Calu3 (cell line): ENCODE results near the gene SPDYA. TPM values are rescaled to one million over a fixed set of nuclear protein-coding genes. Genes with fewer than 3 reads are reported as not detected.

Source experiments
- BruUV-seq: library from RNA; stranded (reverse); fragments of 400-500 nt; replicated peaks from 2 replicates; lab custom pipeline; 2021; lab: Mats Ljungman, UMichigan
- CTCF ChIA-PET: fragments of 300-600 bp; sonication (Branson Sonifier 250); formaldehyde crosslinking; loops from one replicate; lab custom pipeline; 2022; ENCODE audit warnings: antibody characterized with exemption; lab: Charles Lee
- DNase-seq: peaks from one replicate; pipeline ENCODE4 v3.0.0; 2022
- H3K27ac Mint-ChIP-seq: one replicate; pipeline ENCODE4 v1.8.0; 2022; ENCODE audit warnings: mixed read lengths; ENCODE audit not compliant: unreplicated experiment
- H3K27me3 Mint-ChIP-seq: one replicate; pipeline ENCODE4 v1.8.0; 2022; ENCODE audit warnings: mixed read lengths; ENCODE audit not compliant: unreplicated experiment
- H3K36me3 Mint-ChIP-seq: one replicate; pipeline ENCODE4 v1.8.0; 2022; ENCODE audit warnings: mild to moderate bottlenecking, moderate library complexity, mixed read lengths; ENCODE audit not compliant: insufficient read depth, unreplicated experiment
- H3K4me1 Mint-ChIP-seq: one replicate; pipeline ENCODE4 v1.8.0; 2022; ENCODE audit warnings: mild to moderate bottlenecking, low read depth, mixed read lengths; ENCODE audit not compliant: unreplicated experiment
- H3K4me3 Mint-ChIP-seq: one replicate; pipeline ENCODE4 v1.8.0; 2022; ENCODE audit warnings: mild to moderate bottlenecking, low read depth, moderate library complexity, mixed read lengths; ENCODE audit not compliant: unreplicated experiment
- H3K9me3 Mint-ChIP-seq: one replicate; pipeline ENCODE4 v1.8.0; 2022; ENCODE audit warnings: low read depth, mixed read lengths; ENCODE audit not compliant: unreplicated experiment
- intact Hi-C: fragments of 100-400 bp; cut with micrococcal nuclease; formaldehyde crosslinking; loops from one replicate; pipeline ENCODE4 v1.10.0; 2022; ENCODE audit not compliant: unreplicated experiment
- total RNA-seq: library from RNA; stranded (reverse); gene quantifications from 2 replicates; pipeline ENCODE4 v1.2.3, GENCODE V29; 2022
- TF ChIP-seq, protein P1 (sequence below): fragments of 200-600 bp; IDR thresholded peaks from one replicate; pipeline ENCODE4 v1.8.0; 2022; ENCODE audit warnings: antibody characterized with exemption; ENCODE audit not compliant: unreplicated experiment

The SPDYA gene
- total RNA-seq, 1 experiment from 2014 or later = 2.0 TPM

DNA sequence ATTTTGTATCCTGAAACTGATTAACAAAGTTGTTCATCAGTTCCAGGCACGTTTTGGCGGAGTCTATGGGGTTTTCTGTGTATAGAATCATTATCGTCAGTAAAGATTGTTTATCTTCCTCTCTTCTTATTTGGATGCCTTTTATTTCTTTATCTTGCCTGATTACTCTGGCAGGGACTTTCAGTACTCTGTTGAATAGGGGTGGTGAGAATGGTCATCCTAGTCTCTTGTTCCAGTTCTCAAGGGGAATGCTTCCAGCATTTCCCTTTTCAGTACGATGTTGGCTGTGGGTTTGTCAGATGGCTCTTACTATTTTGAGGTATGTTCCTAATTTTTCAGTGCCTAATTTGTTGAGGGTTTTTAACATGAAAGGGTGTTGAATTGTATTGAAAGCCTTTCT is 14.0 kb upstream of the SPDYA start:
- intact Hi-C loops = no loop called here
- TF ChIP-seq, protein P1, sequence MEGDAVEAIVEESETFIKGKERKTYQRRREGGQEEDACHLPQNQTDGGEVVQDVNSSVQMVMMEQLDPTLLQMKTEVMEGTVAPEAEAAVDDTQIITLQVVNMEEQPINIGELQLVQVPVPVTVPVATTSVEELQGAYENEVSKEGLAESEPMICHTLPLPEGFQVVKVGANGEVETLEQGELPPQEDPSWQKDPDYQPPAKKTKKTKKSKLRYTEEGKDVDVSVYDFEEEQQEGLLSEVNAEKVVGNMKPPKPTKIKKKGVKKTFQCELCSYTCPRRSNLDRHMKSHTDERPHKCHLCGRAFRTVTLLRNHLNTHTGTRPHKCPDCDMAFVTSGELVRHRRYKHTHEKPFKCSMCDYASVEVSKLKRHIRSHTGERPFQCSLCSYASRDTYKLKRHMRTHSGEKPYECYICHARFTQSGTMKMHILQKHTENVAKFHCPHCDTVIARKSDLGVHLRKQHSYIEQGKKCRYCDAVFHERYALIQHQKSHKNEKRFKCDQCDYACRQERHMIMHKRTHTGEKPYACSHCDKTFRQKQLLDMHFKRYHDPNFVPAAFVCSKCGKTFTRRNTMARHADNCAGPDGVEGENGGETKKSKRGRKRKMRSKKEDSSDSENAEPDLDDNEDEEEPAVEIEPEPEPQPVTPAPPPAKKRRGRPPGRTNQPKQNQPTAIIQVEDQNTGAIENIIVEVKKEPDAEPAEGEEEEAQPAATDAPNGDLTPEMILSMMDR = no peak
- no peak for DNase-seq
- no TSS peak for BruUV-seq
- peaks cover 3% of the 10 kb centered on the region for H3K9me3 Mint-ChIP-seq
- no peak overlapping the region for H3K4me3 Mint-ChIP-seq
- no peaks in the 10 kb centered on the region for H3K27me3 Mint-ChIP-seq
- H3K4me1 Mint-ChIP-seq = peaks cover 20% of the 10 kb centered on the region
- CTCF ChIA-PET = no interaction called here
- H3K27ac Mint-ChIP-seq = no peak overlapping the region
- H3K36me3 Mint-ChIP-seq = peaks cover 61% of the 10 kb centered on the region

DNA sequence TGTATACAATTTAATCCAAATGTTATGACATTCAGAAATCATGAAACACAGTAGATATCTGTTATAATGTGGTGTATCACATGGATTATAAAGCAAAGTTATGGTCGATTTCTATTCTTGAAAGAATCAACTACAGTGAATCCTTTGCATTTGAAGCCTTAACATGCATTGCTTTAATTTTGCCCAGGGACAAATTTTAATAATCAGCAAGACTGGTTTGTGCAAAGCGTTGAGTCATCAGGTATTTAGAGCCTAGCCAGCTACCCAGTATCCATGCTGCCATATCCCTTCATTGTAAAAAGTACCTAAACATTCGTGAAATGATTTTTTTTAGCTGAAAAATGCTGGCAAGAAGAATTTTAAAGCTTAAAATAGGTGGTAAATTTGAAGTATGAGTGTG is 8.9 kb upstream of the SPDYA start:
- Mint-ChIP-seq H3K27ac (no peak overlapping the region), H3K9me3 (no peaks in the 10 kb centered on the region), H3K4me3 (no peak overlapping the region), H3K36me3 (peaks cover 46% of the 10 kb centered on the region), H3K27me3 (no peaks in the 10 kb centered on the region), H3K4me1 (peaks cover 9% of the 10 kb centered on the region)
- no peak for DNase-seq
- no TSS peak for BruUV-seq
- intact Hi-C loops = no loop called here
- TF ChIP-seq, protein P1 = no peak
- CTCF ChIA-PET = interaction anchor here (0.5 kb wide), 1 partner anchor 33 kb away, joined by 3 read pairs; no protein-coding TSS in a partner anchor

DNA sequence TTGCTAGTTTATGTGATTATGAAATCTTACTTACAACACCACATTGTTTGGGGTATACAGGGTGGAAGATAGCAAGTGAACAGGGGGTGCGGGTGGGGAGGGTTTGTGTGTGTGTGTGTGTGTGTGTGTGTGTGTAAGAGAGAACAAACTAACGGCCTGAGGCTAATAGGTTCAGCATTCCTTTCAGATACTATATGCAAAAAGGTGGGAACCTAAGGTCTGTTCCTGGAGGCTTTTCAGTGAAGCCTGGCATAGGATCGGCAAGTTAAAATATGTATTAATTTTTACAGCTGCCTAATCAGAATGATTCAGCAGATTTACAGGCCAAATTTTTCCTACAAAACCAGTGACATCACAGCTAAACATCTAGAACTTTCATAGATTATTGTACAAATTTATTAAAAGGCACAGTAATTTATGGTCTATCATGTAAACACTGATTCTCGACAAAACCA is 7.6 kb upstream of the SPDYA start:
- H3K27ac Mint-ChIP-seq = peak overlapping the region; percentile 30
- H3K27me3 Mint-ChIP-seq = no peaks in the 10 kb centered on the region
- intact Hi-C loops = no loop called here
- CTCF ChIA-PET = no interaction called here
- no peaks in the 10 kb centered on the region for H3K9me3 Mint-ChIP-seq
- DNase-seq = no peak
- no peaks in the 10 kb centered on the region for H3K4me1 Mint-ChIP-seq
- TF ChIP-seq, protein P1 = no peak
- H3K4me3 Mint-ChIP-seq = no peak overlapping the region
- no TSS peak for BruUV-seq
- H3K36me3 Mint-ChIP-seq = peaks cover 56% of the 10 kb centered on the region

DNA sequence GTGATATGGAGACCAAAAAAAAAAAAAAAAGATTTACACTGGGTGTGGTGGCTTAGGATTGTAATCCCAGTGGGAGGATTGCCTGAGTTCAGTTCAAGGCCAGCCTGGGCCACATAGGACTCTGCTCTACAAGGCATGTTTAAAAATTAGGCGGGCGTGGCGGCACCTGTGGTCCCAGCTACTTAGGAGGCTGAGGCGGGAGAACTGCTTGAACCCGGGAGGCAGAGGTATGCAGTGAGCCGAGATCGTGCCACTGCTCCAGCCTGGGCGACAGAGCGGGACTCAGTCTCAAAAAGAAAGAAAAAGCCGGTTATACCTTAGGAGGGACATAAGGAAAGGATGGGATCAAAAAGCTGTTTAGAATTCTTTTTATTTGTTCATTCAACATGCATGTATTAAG is 707 bp upstream of the SPDYA start:
- intact Hi-C loops = no loop called here
- no peaks in the 10 kb centered on the region for H3K27me3 Mint-ChIP-seq
- CTCF ChIA-PET = interaction anchor here (0.7 kb wide), 1 partner anchor 291 kb away, joined by 8 read pairs; no protein-coding TSS in a partner anchor
- BruUV-seq = no TSS peak
- H3K4me3 Mint-ChIP-seq = peak overlapping the region; percentile 69
- no peaks in the 10 kb centered on the region for H3K4me1 Mint-ChIP-seq
- H3K36me3 Mint-ChIP-seq = peaks cover 46% of the 10 kb centered on the region
- H3K27ac Mint-ChIP-seq = no peak overlapping the region
- DNase-seq = no peak
- no peaks in the 10 kb centered on the region for H3K9me3 Mint-ChIP-seq
- TF ChIP-seq, protein P1 = no peak
